PC-3 (cell line): Measurements from ENCODE around the gene TIPARP.

ENCODE experiments used
- EZH2 ChIP-seq: fragments of 300-600 bp; sonication (generic); IDR thresholded peaks from one replicate; pipeline ENCODE4 v1.6.1; 2017; ENCODE audit warnings: antibody characterized with exemption, mild to moderate bottlenecking, low read length; ENCODE audit not compliant: unreplicated experiment
- EZH2phosphoT487 ChIP-seq: fragments of 300-600 bp; sonication (generic); IDR thresholded peaks from 2 replicates; pipeline ENCODE4 v1.6.1; 2018; ENCODE audit warnings: mild to moderate bottlenecking, antibody characterized with exemption, low read length, borderline replicate concordance

GRCh38 chr3:156710429-156710828, 36.0 kb downstream of the TIPARP start:
- no peak for TF ChIP-seq EZH2
- no peak for TF ChIP-seq EZH2phosphoT487
